HUES48 (cell line): ENCODE measurements around the gene AAMDC.

Experiments used
- H3K27ac ChIP-seq: one replicate; pipeline ENCODE4 v1.7.0; 2013; ENCODE audit warnings: low read depth, low read length, inconsistent platforms
- H3K27me3 ChIP-seq: 2 replicates; pipeline ENCODE4 v1.6.1; 2013; ENCODE audit warnings: mild to moderate bottlenecking, low read length; ENCODE audit not compliant: control insufficient read depth, insufficient read depth
- H3K36me3 ChIP-seq: 2 replicates; pipeline ENCODE4 v1.6.1; 2013; ENCODE audit warnings: low read length; ENCODE audit not compliant: control insufficient read depth, insufficient read depth
- H3K4me1 ChIP-seq: 2 replicates; pipeline ENCODE4 v1.6.1; 2013; ENCODE audit warnings: mild to moderate bottlenecking, low read length; ENCODE audit not compliant: control insufficient read depth, insufficient read depth
- H3K4me3 ChIP-seq: 2 replicates; pipeline ENCODE4 v1.5.1; 2013; ENCODE audit warnings: mild to moderate bottlenecking, low read depth, low read length
- H3K9ac ChIP-seq: 2 replicates; pipeline ENCODE4 v1.6.1; 2013; ENCODE audit warnings: mild to moderate bottlenecking, low read depth, low read length, moderate library complexity
- H3K9me3 ChIP-seq: 2 replicates; pipeline ENCODE4 v1.6.1; 2013; ENCODE audit warnings: low read length; ENCODE audit not compliant: control insufficient read depth, insufficient read depth

The AAMDC gene

DNA sequence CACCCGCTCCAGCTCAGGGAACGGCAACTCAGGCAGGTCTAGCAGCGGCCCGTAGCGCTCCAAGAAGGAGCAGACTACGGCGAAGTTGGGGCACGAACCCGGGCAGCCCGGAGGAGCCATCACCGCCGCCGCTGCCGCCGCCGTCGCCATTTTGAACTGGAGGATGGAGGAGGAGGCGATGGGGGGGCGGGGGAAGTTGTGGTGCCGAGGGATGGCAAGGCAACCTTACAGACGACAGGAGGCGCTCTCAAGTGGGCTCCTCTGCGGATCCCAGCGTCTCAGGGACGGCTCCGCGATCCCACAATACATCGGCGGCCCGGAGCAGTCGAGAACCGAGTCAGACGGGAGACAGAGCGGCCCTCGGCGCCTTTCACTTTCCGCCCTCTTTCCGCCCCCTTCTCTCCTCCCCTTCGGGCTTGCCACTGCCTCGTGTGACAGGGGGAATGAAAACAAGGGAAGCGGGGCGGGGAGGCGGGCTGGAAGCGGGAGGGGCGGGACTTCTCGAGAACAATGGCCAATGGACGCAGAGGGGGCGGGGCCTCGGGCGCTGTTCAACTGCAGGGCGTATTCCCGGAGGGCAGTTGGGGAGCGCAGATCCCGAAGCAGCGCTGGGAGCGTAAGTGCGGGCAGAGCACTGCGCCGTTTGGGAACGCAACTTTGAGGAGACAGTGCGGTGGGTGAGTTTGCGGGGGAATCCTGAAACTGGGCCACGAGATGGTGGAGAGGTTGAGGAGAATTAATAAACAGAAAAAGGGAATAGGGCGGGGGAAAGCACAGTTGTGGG, at the start of gene AAMDC, which contains the start of gene RSF1:
Gene AAMDC, plus strand, starts transcription at position 580 of the 784 bp plus-strand sequence. CDS start 21,353 bp downstream, outside the sequence.
Gene RSF1, minus strand, starts transcription at position 158 of the 784 bp plus-strand sequence. Its CDS starts 8 bp downstream, at position 150.
- Histone ChIP-seq H3K9ac (peak within 1 kb of the TSS; percentile 91), H3K4me1 (peaks cover 3% of the 10 kb centered on the region; the same call in 1 of the 2 replicates), H3K4me3 (peak within 1 kb of the TSS; percentile 90), H3K27me3 (no peaks in the 10 kb centered on the region), H3K27ac (peak within 1 kb of the TSS; percentile 92), H3K9me3 (no peaks in the 10 kb centered on the region), H3K36me3 (no peaks in the 10 kb centered on the region)

DNA sequence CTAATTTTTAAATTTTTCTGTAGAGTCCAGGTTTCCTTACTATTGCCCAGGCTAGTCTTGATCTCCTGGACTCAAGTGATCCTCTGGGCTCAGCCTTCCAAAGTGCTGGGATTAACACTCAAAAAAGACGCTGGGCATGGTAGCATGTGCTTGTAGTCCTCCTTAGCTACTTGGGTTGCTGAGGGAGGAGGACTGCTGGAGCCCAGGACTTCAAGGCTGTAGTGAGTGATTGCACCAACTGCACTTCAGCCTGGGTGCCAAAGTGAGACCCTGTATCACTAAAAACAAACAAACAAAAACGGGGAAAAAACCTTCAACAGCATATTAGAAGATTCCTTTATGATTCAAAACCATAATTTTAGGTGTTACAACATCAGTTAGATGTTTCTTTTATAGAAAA, 45.0 kb upstream of the AAMDC start:
- H3K4me3 ChIP-seq: no peak overlapping the region
- peaks cover 7% of the 10 kb centered on the region for H3K4me1 ChIP-seq
- no peaks in the 10 kb centered on the region for H3K27me3 ChIP-seq
- H3K36me3 ChIP-seq: no peaks in the 10 kb centered on the region
- H3K9me3 ChIP-seq: no peaks in the 10 kb centered on the region
- H3K27ac ChIP-seq: no peak overlapping the region
- H3K9ac ChIP-seq: no peak overlapping the region

DNA sequence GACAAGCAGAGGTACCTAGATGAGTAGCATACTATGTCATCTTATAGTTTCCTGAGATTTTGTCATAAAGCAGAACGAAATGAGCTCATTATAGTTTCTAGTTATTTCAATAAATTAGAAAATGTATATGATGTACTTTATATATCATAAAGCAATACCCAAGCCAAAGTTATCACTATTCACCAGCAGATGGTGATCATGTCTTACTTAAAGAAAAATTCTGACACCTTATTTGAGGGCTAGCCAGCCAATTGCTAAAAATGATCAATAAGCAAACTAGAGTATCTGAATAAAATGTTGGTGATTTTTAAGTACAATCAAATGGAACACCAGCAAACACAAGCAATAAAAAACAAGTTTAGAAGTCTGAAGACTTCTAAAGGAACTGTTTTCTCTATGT, 44.5 kb upstream of the AAMDC start:
- no peak overlapping the region for H3K4me3 ChIP-seq
- H3K36me3 ChIP-seq: no peaks in the 10 kb centered on the region
- H3K4me1 ChIP-seq: peaks cover 3% of the 10 kb centered on the region
- no peak overlapping the region for H3K27ac ChIP-seq
- no peak overlapping the region for H3K9ac ChIP-seq
- H3K9me3 ChIP-seq: no peaks in the 10 kb centered on the region
- no peaks in the 10 kb centered on the region for H3K27me3 ChIP-seq

DNA sequence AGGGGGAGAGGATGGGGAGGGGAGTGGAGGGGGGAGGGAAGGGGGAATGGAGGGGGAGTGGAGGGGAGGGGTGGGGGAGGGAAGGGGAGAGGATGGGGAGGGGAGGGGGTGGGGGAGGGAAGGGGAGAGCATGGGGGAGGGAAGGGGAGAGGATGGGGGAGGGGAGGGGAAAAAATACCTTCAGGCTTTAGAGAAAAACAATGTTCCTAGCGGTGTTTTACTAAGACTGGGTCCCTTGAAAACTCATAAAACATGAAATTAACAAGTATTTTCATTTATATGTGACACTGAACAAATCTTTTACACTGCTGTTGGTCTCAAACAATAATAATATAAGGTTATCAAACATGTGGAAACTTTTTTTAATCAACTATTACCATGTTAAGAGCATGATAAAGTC, 42.8 kb upstream of the AAMDC start:
- Histone ChIP-seq H3K9me3 (no peaks in the 10 kb centered on the region), H3K4me3 (no peak overlapping the region), H3K27ac (no peak overlapping the region), H3K9ac (no peak overlapping the region), H3K4me1 (peaks cover 3% of the 10 kb centered on the region), H3K36me3 (no peaks in the 10 kb centered on the region), H3K27me3 (no peaks in the 10 kb centered on the region)

- Histone ChIP-seq H3K4me3 (no peak overlapping the region), H3K9me3 (no peaks in the 10 kb centered on the region), H3K36me3 (no peaks in the 10 kb centered on the region), H3K27me3 (no peaks in the 10 kb centered on the region), H3K27ac (no peak overlapping the region), H3K4me1 (peaks cover 3% of the 10 kb centered on the region), H3K9ac (no peak overlapping the region)
Observed at GRCh38 chr11:77778549-77778948, 42.4 kb upstream of the AAMDC start.

DNA sequence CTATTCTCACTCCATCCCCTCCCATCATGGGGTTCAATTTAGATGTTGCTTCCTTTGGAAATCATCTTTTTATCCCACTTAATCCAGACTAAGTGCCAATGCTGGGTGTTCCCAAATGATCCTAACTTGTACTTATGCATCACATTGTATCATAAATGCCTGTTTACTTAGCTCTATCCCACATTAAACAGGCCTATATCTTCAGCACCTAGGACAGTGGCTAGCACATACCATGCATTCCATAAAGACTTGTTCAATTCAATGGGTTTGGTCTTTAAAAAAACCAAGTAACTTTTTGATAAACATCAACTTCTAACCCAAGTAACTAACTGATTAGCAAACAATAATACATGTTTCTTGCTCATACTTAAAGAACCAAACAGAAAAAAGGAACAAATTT, 41.0 kb upstream of the AAMDC start:
- Histone ChIP-seq H3K4me3 (no peak overlapping the region), H3K9ac (no peak overlapping the region), H3K27me3 (no peaks in the 10 kb centered on the region), H3K36me3 (no peaks in the 10 kb centered on the region), H3K9me3 (no peaks in the 10 kb centered on the region), H3K27ac (no peak overlapping the region), H3K4me1 (peaks cover 3% of the 10 kb centered on the region)

DNA sequence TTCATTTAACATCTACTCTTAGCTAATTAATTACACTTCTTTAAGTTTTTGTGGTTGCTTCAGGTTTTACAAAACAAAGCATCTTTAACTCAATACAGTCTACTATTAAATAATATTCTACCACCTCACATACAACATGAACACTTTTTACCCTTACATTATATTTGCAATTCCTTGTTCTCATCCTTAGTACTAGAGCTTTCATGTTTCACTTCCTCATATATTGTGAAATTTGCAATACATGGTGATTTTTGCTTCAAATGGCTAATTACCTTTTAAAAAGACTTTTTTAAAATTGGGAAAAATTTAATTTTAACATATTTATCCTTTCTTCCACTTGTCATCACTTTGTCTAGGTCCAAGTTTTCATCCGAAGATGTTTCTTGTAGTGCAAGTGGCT, 37.9 kb upstream of the AAMDC start:
- no peak overlapping the region for H3K27ac ChIP-seq
- no peaks in the 10 kb centered on the region for H3K27me3 ChIP-seq

GRCh38 chr11:77784572-77784971, 36.4 kb upstream of the AAMDC start:
- no peak overlapping the region for H3K9ac ChIP-seq
- no peak overlapping the region for H3K4me3 ChIP-seq
- no peaks in the 10 kb centered on the region for H3K9me3 ChIP-seq
- H3K27me3 ChIP-seq: no peaks in the 10 kb centered on the region
- no peaks in the 10 kb centered on the region for H3K36me3 ChIP-seq
- no peak overlapping the region for H3K27ac ChIP-seq
- peaks cover 25% of the 10 kb centered on the region for H3K4me1 ChIP-seq

More for the DNA sequence above, 37.9 kb upstream of the AAMDC start:
- no peaks in the 10 kb centered on the region for H3K36me3 ChIP-seq
- no peak overlapping the region for H3K9ac ChIP-seq
- H3K4me3 ChIP-seq: no peak overlapping the region
- peaks cover 15% of the 10 kb centered on the region for H3K4me1 ChIP-seq
- H3K9me3 ChIP-seq: no peaks in the 10 kb centered on the region

GRCh38 chr11:77789061-77789730, 31.7 kb upstream of the AAMDC start:
- H3K27ac ChIP-seq: no peak overlapping the region
- H3K9ac ChIP-seq: no peak overlapping the region
- H3K9me3 ChIP-seq: peaks cover 22% of the 10 kb centered on the region
- no peak overlapping the region for H3K4me3 ChIP-seq
- H3K4me1 ChIP-seq: peaks cover 22% of the 10 kb centered on the region
- H3K27me3 ChIP-seq: no peaks in the 10 kb centered on the region
- H3K36me3 ChIP-seq: peaks cover 16% of the 10 kb centered on the region

GRCh38 chr11:77789731-77790476, 31.0 kb upstream of the AAMDC start:
- Histone ChIP-seq H3K9me3 (peaks cover 22% of the 10 kb centered on the region), H3K9ac (no peak overlapping the region), H3K36me3 (peaks cover 16% of the 10 kb centered on the region), H3K27me3 (no peaks in the 10 kb centered on the region), H3K4me3 (no peak overlapping the region), H3K4me1 (peaks cover 22% of the 10 kb centered on the region), H3K27ac (no peak overlapping the region)
